Activated T-helper 1 cell treated with anti-CD3 and anti-CD28 coated beads, Interleukin-2, amount 50 U/mL, for 16 hours (primary cell): ENCODE data around the gene LYZ.

Experiments
- DNase-seq, 2 donors: peaks; one replicate each; pipeline ENCODE4 v3.0.0-alpha.2; 2020; ENCODE audit warnings: low read depth in 1 of 2, low spot score in 1 of 2

The LYZ gene

GRCh38 chr12:69338120-69338859 is 9.9 kb upstream of the LYZ start:
- no peak for DNase-seq

- DNase-seq, result no peak
These were observed 9.2 kb upstream of the LYZ start for GRCh38 chr12:69338936-69339335.

- no peak for DNase-seq
These were observed 8.2 kb upstream of the LYZ start for GRCh38 chr12:69339999-69340398.

GRCh38 chr12:69341328-69341727 is 6.9 kb upstream of the LYZ start:
- DNase-seq, result no peak

- DNase-seq, result no peak
These were observed 5.8 kb upstream of the LYZ start for GRCh38 chr12:69342421-69342820.

- DNase-seq, result no peak
These were observed 4.8 kb upstream of the LYZ start for GRCh38 chr12:69343357-69343756.

- DNase-seq, result no peak
These were observed 4.1 kb upstream of the LYZ start for GRCh38 chr12:69343885-69344612.

- DNase-seq, result no peak
These were observed 3.1 kb upstream of the LYZ start for GRCh38 chr12:69345077-69345476.

GRCh38 chr12:69345742-69346141 is 2.4 kb upstream of the LYZ start:
- DNase-seq, result no peak

- DNase-seq, result no peak
These were observed 1.9 kb downstream of the LYZ start for GRCh38 chr12:69350002-69350626.

GRCh38 chr12:69350777-69351176 is 2.6 kb downstream of the LYZ start:
- no peak for DNase-seq

GRCh38 chr12:69351462-69352236 is 3.5 kb downstream of the LYZ start:
- no peak for DNase-seq

GRCh38 chr12:69352904-69353303 is 4.7 kb downstream of the LYZ start:
- DNase-seq, result no peak

GRCh38 chr12:69354172-69354555 is 6.0 kb downstream of the LYZ start:
- DNase-seq, result no peak

GRCh38 chr12:69354556-69355187 is 6.5 kb downstream of the LYZ start:
- DNase-seq, result no peak

- no peak for DNase-seq
These were observed 7.3 kb downstream of the LYZ start for GRCh38 chr12:69355363-69356028.

- DNase-seq, result peak; percentile 62 to 74
These were observed 11.6 kb downstream of the LYZ start, which contains the start of gene YEATS4 for GRCh38 chr12:69359531-69360347. Gene YEATS4, plus strand, starts transcription at chr12:69359743. Its CDS starts 230 bp downstream, at chr12:69359973.

- DNase-seq, result no peak
These were observed 12.1 kb downstream of the LYZ start for GRCh38 chr12:69360348-69360672.

GRCh38 chr12:69366796-69367195 is 18.6 kb downstream of the LYZ start:
- no peak for DNase-seq

GRCh38 chr12:69368171-69368570 is 20.0 kb downstream of the LYZ start:
- no peak for DNase-seq
